ENCODE data around the gene RDH13.

Gene RDH13

DNA sequence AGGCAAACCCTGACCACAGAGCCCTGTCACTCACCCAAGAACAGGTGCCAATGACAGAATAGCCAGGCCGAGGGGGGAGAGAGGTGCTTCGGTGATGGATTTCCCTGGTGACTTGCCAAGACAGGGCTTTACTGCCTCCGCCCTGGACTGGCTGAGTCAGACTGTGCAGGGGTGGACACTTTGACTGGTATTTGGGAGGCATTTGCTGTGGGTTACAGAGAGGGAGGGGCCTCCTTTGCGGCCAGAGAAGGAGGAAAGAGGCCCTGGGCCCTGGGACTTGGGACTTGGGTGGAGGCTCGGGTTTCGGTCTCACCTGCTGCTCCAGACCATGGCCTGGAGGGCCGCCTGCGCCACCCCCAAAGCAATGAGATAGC lies 8.2 kb upstream of the RDH13 start (continued):
- TF ChIP-seq, protein P1, sequence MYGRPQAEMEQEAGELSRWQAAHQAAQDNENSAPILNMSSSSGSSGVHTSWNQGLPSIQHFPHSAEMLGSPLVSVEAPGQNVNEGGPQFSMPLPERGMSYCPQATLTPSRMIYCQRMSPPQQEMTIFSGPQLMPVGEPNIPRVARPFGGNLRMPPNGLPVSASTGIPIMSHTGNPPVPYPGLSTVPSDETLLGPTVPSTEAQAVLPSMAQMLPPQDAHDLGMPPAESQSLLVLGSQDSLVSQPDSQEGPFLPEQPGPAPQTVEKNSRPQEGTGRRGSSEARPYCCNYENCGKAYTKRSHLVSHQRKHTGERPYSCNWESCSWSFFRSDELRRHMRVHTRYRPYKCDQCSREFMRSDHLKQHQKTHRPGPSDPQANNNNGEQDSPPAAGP (tag by site-specific recombination; IDR thresholded peaks at IDR 0.05): peak; percentile 92
- TF ChIP-seq ZNF571 (tag by site-specific recombination; IDR thresholded peaks at IDR 0.05) (no peak), SALL2 (tag by site-specific recombination; IDR thresholded peaks at IDR 0.05; ENCODE audit: borderline replicate concordance) (no peak), ZXDB (tag by site-specific recombination; IDR thresholded peaks at IDR 0.05) (no peak), SETDB1 (IDR thresholded peaks at IDR 0.05; ENCODE audit: insufficient read length, low read length) (no peak), ZNF776 (tag by site-specific recombination; IDR thresholded peaks at IDR 0.05; ENCODE audit: borderline replicate concordance) (no peak), HOXA7 (CRISPR knock-in tag; IDR thresholded peaks at IDR 0.05; ENCODE audit: borderline replicate concordance) (no peak), ZNF707 (tag by site-specific recombination; IDR thresholded peaks at IDR 0.05) (no peak), KLF9 (tag by site-specific recombination; IDR thresholded peaks at IDR 0.05; ENCODE audit: low read depth) (no peak), SP7 (tag by site-specific recombination; IDR thresholded peaks at IDR 0.05) (0 out of 2 replicates have a peak, but pooled peaks have one; percentile 19), KLF1 (tag by site-specific recombination; IDR thresholded peaks at IDR 0.05) (peak; percentile 96), ZSCAN23 (tag by site-specific recombination; IDR thresholded peaks at IDR 0.05) (no peak), ZNF585B (tag by site-specific recombination; IDR thresholded peaks at IDR 0.05) (no peak), SP2 (tag by site-specific recombination; IDR thresholded peaks at IDR 0.05) (peak; percentile 38), KLF16 (tag by site-specific recombination; IDR thresholded peaks at IDR 0.05) (no peak), ZNF548 (tag by site-specific recombination; IDR thresholded peaks at IDR 0.05) (no peak), ZNF529 (tag by site-specific recombination; IDR thresholded peaks at IDR 0.05; ENCODE audit: insufficient replicate concordance) (no peak), ZNF521 (tag by site-specific recombination; IDR thresholded peaks at IDR 0.05) (no peak), ZNF433 (tag by site-specific recombination; IDR thresholded peaks at IDR 0.05; ENCODE audit: low read depth) (no peak), ZNF48 (tag by site-specific recombination; IDR thresholded peaks at IDR 0.05) (no peak), ZNF677 (tag by site-specific recombination; IDR thresholded peaks at IDR 0.05) (no peak), ZEB2 (tag by site-specific recombination; IDR thresholded peaks at IDR 0.05) (no peak), ZNF266 (tag by site-specific recombination; IDR thresholded peaks at IDR 0.05; ENCODE audit: low read depth) (no peak)
- TF ChIP-seq, protein P2, sequence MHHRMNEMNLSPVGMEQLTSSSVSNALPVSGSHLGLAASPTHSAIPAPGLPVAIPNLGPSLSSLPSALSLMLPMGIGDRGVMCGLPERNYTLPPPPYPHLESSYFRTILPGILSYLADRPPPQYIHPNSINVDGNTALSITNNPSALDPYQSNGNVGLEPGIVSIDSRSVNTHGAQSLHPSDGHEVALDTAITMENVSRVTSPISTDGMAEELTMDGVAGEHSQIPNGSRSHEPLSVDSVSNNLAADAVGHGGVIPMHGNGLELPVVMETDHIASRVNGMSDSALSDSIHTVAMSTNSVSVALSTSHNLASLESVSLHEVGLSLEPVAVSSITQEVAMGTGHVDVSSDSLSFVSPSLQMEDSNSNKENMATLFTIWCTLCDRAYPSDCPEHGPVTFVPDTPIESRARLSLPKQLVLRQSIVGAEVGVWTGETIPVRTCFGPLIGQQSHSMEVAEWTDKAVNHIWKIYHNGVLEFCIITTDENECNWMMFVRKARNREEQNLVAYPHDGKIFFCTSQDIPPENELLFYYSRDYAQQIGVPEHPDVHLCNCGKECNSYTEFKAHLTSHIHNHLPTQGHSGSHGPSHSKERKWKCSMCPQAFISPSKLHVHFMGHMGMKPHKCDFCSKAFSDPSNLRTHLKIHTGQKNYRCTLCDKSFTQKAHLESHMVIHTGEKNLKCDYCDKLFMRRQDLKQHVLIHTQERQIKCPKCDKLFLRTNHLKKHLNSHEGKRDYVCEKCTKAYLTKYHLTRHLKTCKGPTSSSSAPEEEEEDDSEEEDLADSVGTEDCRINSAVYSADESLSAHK (tag by site-specific recombination; IDR thresholded peaks at IDR 0.05): no peak
- TF ChIP-seq, protein P3, sequence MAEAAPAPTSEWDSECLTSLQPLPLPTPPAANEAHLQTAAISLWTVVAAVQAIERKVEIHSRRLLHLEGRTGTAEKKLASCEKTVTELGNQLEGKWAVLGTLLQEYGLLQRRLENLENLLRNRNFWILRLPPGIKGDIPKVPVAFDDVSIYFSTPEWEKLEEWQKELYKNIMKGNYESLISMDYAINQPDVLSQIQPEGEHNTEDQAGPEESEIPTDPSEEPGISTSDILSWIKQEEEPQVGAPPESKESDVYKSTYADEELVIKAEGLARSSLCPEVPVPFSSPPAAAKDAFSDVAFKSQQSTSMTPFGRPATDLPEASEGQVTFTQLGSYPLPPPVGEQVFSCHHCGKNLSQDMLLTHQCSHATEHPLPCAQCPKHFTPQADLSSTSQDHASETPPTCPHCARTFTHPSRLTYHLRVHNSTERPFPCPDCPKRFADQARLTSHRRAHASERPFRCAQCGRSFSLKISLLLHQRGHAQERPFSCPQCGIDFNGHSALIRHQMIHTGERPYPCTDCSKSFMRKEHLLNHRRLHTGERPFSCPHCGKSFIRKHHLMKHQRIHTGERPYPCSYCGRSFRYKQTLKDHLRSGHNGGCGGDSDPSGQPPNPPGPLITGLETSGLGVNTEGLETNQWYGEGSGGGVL (tag by site-specific recombination; IDR thresholded peaks at IDR 0.05): no peak
- TF ChIP-seq, protein P4, sequence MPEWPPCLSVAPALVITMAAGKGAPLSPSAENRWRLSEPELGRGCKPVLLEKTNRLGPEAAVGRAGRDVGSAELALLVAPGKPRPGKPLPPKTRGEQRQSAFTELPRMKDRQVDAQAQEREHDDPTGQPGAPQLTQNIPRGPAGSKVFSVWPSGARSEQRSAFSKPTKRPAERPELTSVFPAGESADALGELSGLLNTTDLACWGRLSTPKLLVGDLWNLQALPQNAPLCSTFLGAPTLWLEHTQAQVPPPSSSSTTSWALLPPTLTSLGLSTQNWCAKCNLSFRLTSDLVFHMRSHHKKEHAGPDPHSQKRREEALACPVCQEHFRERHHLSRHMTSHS (tag by site-specific recombination; IDR thresholded peaks at IDR 0.05): no peak
- TF ChIP-seq, protein P5, sequence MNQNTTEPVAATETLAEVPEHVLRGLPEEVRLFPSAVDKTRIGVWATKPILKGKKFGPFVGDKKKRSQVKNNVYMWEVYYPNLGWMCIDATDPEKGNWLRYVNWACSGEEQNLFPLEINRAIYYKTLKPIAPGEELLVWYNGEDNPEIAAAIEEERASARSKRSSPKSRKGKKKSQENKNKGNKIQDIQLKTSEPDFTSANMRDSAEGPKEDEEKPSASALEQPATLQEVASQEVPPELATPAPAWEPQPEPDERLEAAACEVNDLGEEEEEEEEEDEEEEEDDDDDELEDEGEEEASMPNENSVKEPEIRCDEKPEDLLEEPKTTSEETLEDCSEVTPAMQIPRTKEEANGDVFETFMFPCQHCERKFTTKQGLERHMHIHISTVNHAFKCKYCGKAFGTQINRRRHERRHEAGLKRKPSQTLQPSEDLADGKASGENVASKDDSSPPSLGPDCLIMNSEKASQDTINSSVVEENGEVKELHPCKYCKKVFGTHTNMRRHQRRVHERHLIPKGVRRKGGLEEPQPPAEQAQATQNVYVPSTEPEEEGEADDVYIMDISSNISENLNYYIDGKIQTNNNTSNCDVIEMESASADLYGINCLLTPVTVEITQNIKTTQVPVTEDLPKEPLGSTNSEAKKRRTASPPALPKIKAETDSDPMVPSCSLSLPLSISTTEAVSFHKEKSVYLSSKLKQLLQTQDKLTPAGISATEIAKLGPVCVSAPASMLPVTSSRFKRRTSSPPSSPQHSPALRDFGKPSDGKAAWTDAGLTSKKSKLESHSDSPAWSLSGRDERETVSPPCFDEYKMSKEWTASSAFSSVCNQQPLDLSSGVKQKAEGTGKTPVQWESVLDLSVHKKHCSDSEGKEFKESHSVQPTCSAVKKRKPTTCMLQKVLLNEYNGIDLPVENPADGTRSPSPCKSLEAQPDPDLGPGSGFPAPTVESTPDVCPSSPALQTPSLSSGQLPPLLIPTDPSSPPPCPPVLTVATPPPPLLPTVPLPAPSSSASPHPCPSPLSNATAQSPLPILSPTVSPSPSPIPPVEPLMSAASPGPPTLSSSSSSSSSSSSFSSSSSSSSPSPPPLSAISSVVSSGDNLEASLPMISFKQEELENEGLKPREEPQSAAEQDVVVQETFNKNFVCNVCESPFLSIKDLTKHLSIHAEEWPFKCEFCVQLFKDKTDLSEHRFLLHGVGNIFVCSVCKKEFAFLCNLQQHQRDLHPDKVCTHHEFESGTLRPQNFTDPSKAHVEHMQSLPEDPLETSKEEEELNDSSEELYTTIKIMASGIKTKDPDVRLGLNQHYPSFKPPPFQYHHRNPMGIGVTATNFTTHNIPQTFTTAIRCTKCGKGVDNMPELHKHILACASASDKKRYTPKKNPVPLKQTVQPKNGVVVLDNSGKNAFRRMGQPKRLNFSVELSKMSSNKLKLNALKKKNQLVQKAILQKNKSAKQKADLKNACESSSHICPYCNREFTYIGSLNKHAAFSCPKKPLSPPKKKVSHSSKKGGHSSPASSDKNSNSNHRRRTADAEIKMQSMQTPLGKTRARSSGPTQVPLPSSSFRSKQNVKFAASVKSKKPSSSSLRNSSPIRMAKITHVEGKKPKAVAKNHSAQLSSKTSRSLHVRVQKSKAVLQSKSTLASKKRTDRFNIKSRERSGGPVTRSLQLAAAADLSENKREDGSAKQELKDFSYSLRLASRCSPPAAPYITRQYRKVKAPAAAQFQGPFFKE (tag by site-specific recombination; IDR thresholded peaks at IDR 0.05; ENCODE audit: borderline replicate concordance): no peak
- TF ChIP-seq, protein P6, sequence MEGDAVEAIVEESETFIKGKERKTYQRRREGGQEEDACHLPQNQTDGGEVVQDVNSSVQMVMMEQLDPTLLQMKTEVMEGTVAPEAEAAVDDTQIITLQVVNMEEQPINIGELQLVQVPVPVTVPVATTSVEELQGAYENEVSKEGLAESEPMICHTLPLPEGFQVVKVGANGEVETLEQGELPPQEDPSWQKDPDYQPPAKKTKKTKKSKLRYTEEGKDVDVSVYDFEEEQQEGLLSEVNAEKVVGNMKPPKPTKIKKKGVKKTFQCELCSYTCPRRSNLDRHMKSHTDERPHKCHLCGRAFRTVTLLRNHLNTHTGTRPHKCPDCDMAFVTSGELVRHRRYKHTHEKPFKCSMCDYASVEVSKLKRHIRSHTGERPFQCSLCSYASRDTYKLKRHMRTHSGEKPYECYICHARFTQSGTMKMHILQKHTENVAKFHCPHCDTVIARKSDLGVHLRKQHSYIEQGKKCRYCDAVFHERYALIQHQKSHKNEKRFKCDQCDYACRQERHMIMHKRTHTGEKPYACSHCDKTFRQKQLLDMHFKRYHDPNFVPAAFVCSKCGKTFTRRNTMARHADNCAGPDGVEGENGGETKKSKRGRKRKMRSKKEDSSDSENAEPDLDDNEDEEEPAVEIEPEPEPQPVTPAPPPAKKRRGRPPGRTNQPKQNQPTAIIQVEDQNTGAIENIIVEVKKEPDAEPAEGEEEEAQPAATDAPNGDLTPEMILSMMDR (tag by site-specific recombination; IDR thresholded peaks at IDR 0.05): no peak
